IMR-90 (cell line): ENCODE results near the gene USP14. TPM values are rescaled to one million over a fixed set of nuclear protein-coding genes. Genes with fewer than 3 reads are reported as not detected.
"Not testable (repeated sequence)": the region's sequence is repeated elsewhere in the genome, so short reads cannot be mapped to it uniquely, and the experiment has no call there.

ENCODE experiments used
- ATAC-seq: fragments of 200-7000 bp; cut with Tn5 transposase; 2 replicates; pipeline ENCODE4 v1.9.1; 2020; ENCODE audit warnings: low read depth, mild to moderate bottlenecking, moderate library complexity
- BruUV-seq: library from RNA; stranded (reverse); fragments of 400-500 nt; replicated peaks from 2 replicates; lab custom pipeline; 2021; lab: Mats Ljungman, UMichigan
- CTCF ChIA-PET: fragments of 300-600 bp; formaldehyde crosslinking; extraction: SDS; loops from one replicate; lab custom pipeline; 2021; ENCODE audit warnings: antibody characterized with exemption; lab: Yijun Ruan, JAX
- POLR2A ChIA-PET: fragments of 300-600 bp; sonication (Branson Sonifier 250); formaldehyde crosslinking; loops from one replicate; lab custom pipeline; 2022; ENCODE audit warnings: antibody characterized with exemption; ENCODE audit not compliant: unreplicated experiment; lab: Charles Lee
- DNase-seq: peaks from one replicate; pipeline ENCODE4 v3.0.0; 2013
- H2AFZ ChIP-seq: replicated peaks from 2 replicates; pipeline ENCODE3; 2013; ENCODE audit warnings: low read length, mild to moderate bottlenecking; ENCODE audit not compliant: poor library complexity
- H2AK5ac ChIP-seq: 2 replicates; pipeline ENCODE4 v1.6.1; 2013; ENCODE audit warnings: low read depth, low read length, inconsistent platforms
- H2AK9ac ChIP-seq: replicated peaks from 2 replicates; pipeline ENCODE3; 2013; ENCODE audit warnings: mild to moderate bottlenecking, low read depth, low read length, moderate library complexity; ENCODE audit not compliant: poor library complexity
- H2BK120ac ChIP-seq: 2 replicates; pipeline ENCODE4 v1.6.1; 2013; ENCODE audit warnings: low read depth, low read length, inconsistent platforms
- H2BK15ac ChIP-seq: 3 replicates; pipeline ENCODE4 v1.6.1; 2013; ENCODE audit warnings: low read depth, low read length, inconsistent platforms
- H2BK20ac ChIP-seq: 2 replicates; pipeline ENCODE4 v1.6.1; 2013; ENCODE audit warnings: low read depth, mild to moderate bottlenecking, inconsistent platforms, low read length, moderate library complexity
- H2BK5ac ChIP-seq: 2 replicates; pipeline ENCODE4 v1.6.1; 2013; ENCODE audit warnings: mild to moderate bottlenecking, low read depth, low read length, inconsistent platforms; ENCODE audit not compliant: poor library complexity, severe bottlenecking
- H3K14ac ChIP-seq: replicated peaks from 2 replicates; pipeline ENCODE4 v1.6.1; 2013; ENCODE audit warnings: low read depth, low read length, inconsistent platforms
- H3K18ac ChIP-seq: 2 replicates; pipeline ENCODE4 v1.6.1; 2013; ENCODE audit warnings: low read depth, low read length, control low read depth
- H3K23ac ChIP-seq: 2 replicates; pipeline ENCODE4 v1.6.1; 2013; ENCODE audit warnings: low read depth, low read length, inconsistent platforms
- H3K27ac ChIP-seq: 2 replicates; pipeline ENCODE4 v1.5.1; 2013; ENCODE audit warnings: mild to moderate bottlenecking, control low read depth, low read length; ENCODE audit not compliant: insufficient read depth
- H3K27me3 ChIP-seq: 2 replicates; pipeline ENCODE4 v1.6.1; 2013; ENCODE audit warnings: low read length; ENCODE audit not compliant: control insufficient read depth, insufficient read depth
- H3K36me3 ChIP-seq: 2 replicates; pipeline ENCODE4 v1.6.1; 2013; ENCODE audit warnings: low read length, mixed read lengths; ENCODE audit not compliant: control insufficient read depth, insufficient read depth
- H3K4ac ChIP-seq: 2 replicates; pipeline ENCODE4 v1.6.1; 2013; ENCODE audit warnings: low read depth, low read length, inconsistent platforms
- H3K4me1 ChIP-seq: 2 replicates; pipeline ENCODE4 v1.6.1; 2013; ENCODE audit warnings: low read length, mixed read lengths; ENCODE audit not compliant: control insufficient read depth, insufficient read depth
- H3K4me2 ChIP-seq: 2 replicates; pipeline ENCODE4 v1.6.1; 2013; ENCODE audit warnings: low read depth, mild to moderate bottlenecking, control low read depth, low read length, moderate library complexity
- H3K4me3 ChIP-seq: 2 replicates; pipeline ENCODE4 v1.5.1; 2013; ENCODE audit warnings: low read depth, mild to moderate bottlenecking, control low read depth, low read length, moderate library complexity; ENCODE audit not compliant: insufficient read depth
- H3K56ac ChIP-seq: 2 replicates; pipeline ENCODE4 v1.6.1; 2013; ENCODE audit warnings: low read length, inconsistent platforms; ENCODE audit not compliant: insufficient read depth; ENCODE audit errors: extremely low read depth
- H3K79me1 ChIP-seq, 2 experiments: 2 replicates each; pipeline ENCODE4 v1.6.1; 2013; ENCODE audit warnings: low read length in 2 of 2, inconsistent platforms in 1 of 2, low read depth in 1 of 2
- H3K9ac ChIP-seq: 2 replicates; pipeline ENCODE4 v1.6.1; 2013; ENCODE audit warnings: low read depth, low read length, control low read depth
- H3K9me1 ChIP-seq: 2 replicates; pipeline ENCODE4 v1.6.1; 2013; ENCODE audit warnings: low read length, inconsistent platforms; ENCODE audit not compliant: insufficient read depth
- H3K9me3 ChIP-seq: 2 replicates; pipeline ENCODE4 v1.6.1; 2013; ENCODE audit warnings: low read length; ENCODE audit not compliant: control insufficient read depth, insufficient read depth
- H4K20me1 ChIP-seq: 2 replicates; pipeline ENCODE4 v1.6.1; 2013; ENCODE audit warnings: low read length, inconsistent platforms; ENCODE audit not compliant: insufficient read depth
- H4K5ac ChIP-seq: 2 replicates; pipeline ENCODE4 v1.6.1; 2013; ENCODE audit warnings: mild to moderate bottlenecking, low read depth, low read length, control low read depth
- H4K8ac ChIP-seq, 2 experiments: 2 replicates each; pipeline ENCODE4 v1.6.1; 2013; ENCODE audit warnings: low read depth in 2 of 2, low read length in 2 of 2, control low read depth in 1 of 2, inconsistent platforms in 1 of 2
- H4K91ac ChIP-seq: 2 replicates; pipeline ENCODE4 v1.6.1; 2013; ENCODE audit warnings: low read depth, low read length, inconsistent platforms; ENCODE audit not compliant: insufficient read depth
- BHLHE40 ChIP-seq: fragments of 150-350 bp; IDR thresholded peaks from 2 replicates; pipeline ENCODE4 v1.6.1; 2016; ENCODE audit warnings: mild to moderate bottlenecking, low read depth, low read length
- CEBPB ChIP-seq: IDR thresholded peaks from 2 replicates; pipeline ENCODE4 v1.6.1; 2012; ENCODE audit warnings: low read depth, low read length, improper control_type of control experiment
- FOS ChIP-seq: fragments of 150-350 bp; IDR thresholded peaks from 2 replicates; pipeline ENCODE4 v1.6.1; 2016; ENCODE audit warnings: low read depth, low read length
- MXI1 ChIP-seq: IDR thresholded peaks from 2 replicates; pipeline ENCODE4 v1.6.1; 2012; ENCODE audit warnings: low read depth, mild to moderate bottlenecking, low read length, moderate library complexity, borderline replicate concordance
- NFE2L2 ChIP-seq: fragments of 150-350 bp; IDR thresholded peaks from 2 replicates; pipeline ENCODE4 v1.6.1; 2016; ENCODE audit warnings: low read depth, mild to moderate bottlenecking, low read length
- RCOR1 ChIP-seq: IDR thresholded peaks from 2 replicates; pipeline ENCODE4 v1.6.1; 2012; ENCODE audit warnings: mild to moderate bottlenecking, low read length, improper control_type of control experiment; ENCODE audit not compliant: insufficient replicate concordance
- WGBS, 2 experiments: methylation state at CpG; one replicate each; pipeline versions ENCODE4 v1.1.5 to v1.1.7; 2013; ENCODE audit warnings: missing lambda C conversion rate in 2 of 2; ENCODE audit not compliant: insufficient read length in 1 of 2; ENCODE audit errors: extremely low coverage in 2 of 2; 5-methylcytosine and 5-hydroxymethylcytosine counted together
- dilution Hi-C: fragments of 300-500 bp; cut with HindIII; formaldehyde crosslinking; loops from one replicate; pipeline ENCODE4 v1.14.3; 2018; ENCODE audit warnings: low sequenced_read_pairs; ENCODE audit not compliant: unreplicated experiment
- in situ Hi-C: fragments of 300-500 bp; cut with MboI; formaldehyde crosslinking; loops from 3 replicates; pipeline ENCODE4 v1.14.3; 2019; ENCODE audit warnings: low sequenced_read_pairs, inconsistent platforms, mixed read lengths
- intact Hi-C: fragments of 100-400 bp; cut with micrococcal nuclease; formaldehyde crosslinking; loops from 2 replicates; pipeline ENCODE4 v1.10.0; 2022
- polyA plus RNA-seq, 3 experiments: library from polyadenylated mRNA; depleted of rRNA; stranded (reverse); fragments of >200 nt; gene quantifications; 2 replicates each; pipeline ENCODE4 v1.2.3, GENCODE V29; 2012; ENCODE audit warnings: low replicate concordance in 1 of 3
- total RNA-seq: library from RNA; depleted of rRNA; stranded (reverse); fragments of >200 nt; gene quantifications from 2 replicates; pipeline ENCODE4 v1.2.3, GENCODE V29; 2012
- TF ChIP-seq, protein P1 (sequence below): fragments of 150-350 bp; IDR thresholded peaks from 2 replicates; pipeline ENCODE4 v1.6.1; 2016; ENCODE audit warnings: low read depth, mild to moderate bottlenecking, low read length, moderate library complexity, borderline replicate concordance

The USP14 gene
- total and polyA plus RNA-seq, 2 of the 4 experiments (the other 2 are of a cell fraction): 11.5 to 32.4 TPM

DNA sequence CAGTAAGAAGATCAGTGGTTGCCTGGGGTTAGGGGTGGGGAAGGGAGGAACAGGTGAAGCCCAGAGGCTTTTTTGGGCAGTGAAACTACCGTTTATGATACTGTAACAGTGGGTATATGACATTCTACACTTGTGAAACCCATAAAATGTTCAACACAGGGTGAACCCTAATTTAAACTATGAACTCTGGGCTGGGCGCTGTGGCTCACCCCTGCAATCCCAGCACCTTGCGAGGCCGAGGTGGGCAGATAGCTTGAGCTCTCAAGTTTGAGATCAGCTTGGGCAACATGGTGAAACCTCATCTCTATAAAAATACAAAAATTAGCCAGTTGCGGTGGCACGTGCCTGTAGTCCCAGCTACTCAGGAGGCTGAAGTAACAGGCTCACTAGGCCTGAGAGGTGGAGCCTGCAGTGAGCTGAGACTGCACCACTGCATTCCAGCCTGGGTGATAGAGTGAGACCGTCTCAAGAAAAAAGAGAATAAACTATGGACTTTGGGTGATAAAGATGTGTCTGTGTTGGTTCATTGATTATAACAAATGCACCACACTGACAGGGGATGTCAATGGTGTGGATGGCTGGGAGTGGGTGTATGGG lies 17.6 kb upstream of the USP14 start:
- BruUV-seq: no TSS peak
- no CpG with 5 or more reads among the region's 7 CpGs for WGBS, 2 experiments
- no peak overlapping the region for H3K4me2 ChIP-seq
- H2BK5ac ChIP-seq: no peak overlapping the region
- no peak overlapping the region for H3K27ac ChIP-seq
- H4K91ac ChIP-seq: no peak overlapping the region
- no peak overlapping the region for H3K56ac ChIP-seq
- H4K5ac ChIP-seq: no peak overlapping the region
- H2AFZ ChIP-seq: no peak overlapping the region
- H3K4me3 ChIP-seq: no peak overlapping the region
- H2BK15ac ChIP-seq: no peak overlapping the region
- no peaks in the 10 kb centered on the region for H3K9me3 ChIP-seq
- no peak overlapping the region for H3K14ac ChIP-seq
- DNase-seq (no peak), ATAC-seq (no peak)
- dilution Hi-C loops (no loop called here), in situ Hi-C loops (no loop called here), intact Hi-C loops (no loop called here)
- H3K9ac ChIP-seq: no peak overlapping the region
- H2AK9ac ChIP-seq: no peak overlapping the region
- H3K36me3 ChIP-seq: no peaks in the 10 kb centered on the region
- TF ChIP-seq FOS (no peak), BHLHE40 (no peak), MXI1 (no peak), CEBPB (no peak), RCOR1 (no peak), NFE2L2 (no peak)
- TF ChIP-seq, protein P1, sequence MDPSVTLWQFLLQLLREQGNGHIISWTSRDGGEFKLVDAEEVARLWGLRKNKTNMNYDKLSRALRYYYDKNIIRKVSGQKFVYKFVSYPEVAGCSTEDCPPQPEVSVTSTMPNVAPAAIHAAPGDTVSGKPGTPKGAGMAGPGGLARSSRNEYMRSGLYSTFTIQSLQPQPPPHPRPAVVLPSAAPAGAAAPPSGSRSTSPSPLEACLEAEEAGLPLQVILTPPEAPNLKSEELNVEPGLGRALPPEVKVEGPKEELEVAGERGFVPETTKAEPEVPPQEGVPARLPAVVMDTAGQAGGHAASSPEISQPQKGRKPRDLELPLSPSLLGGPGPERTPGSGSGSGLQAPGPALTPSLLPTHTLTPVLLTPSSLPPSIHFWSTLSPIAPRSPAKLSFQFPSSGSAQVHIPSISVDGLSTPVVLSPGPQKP: no peak
- no peak overlapping the region for H2AK5ac ChIP-seq
- no peak overlapping the region for H4K8ac ChIP-seq
- H3K4ac ChIP-seq: no peak overlapping the region
- no peaks in the 10 kb centered on the region for H3K4me1 ChIP-seq
- ChIA-PET CTCF (no interaction called here), POLR2A (no interaction called here)
- no peak overlapping the region for H3K23ac ChIP-seq
- H4K20me1 ChIP-seq: no peaks in the 10 kb centered on the region
- no peak overlapping the region for H2BK120ac ChIP-seq
- H3K9me1 ChIP-seq: no peaks in the 10 kb centered on the region
- H2BK20ac ChIP-seq: no peak overlapping the region
- H3K79me1 ChIP-seq: no peaks in the 10 kb centered on the region
- no peak overlapping the region for H3K18ac ChIP-seq
- no peaks in the 10 kb centered on the region for H3K27me3 ChIP-seq

DNA sequence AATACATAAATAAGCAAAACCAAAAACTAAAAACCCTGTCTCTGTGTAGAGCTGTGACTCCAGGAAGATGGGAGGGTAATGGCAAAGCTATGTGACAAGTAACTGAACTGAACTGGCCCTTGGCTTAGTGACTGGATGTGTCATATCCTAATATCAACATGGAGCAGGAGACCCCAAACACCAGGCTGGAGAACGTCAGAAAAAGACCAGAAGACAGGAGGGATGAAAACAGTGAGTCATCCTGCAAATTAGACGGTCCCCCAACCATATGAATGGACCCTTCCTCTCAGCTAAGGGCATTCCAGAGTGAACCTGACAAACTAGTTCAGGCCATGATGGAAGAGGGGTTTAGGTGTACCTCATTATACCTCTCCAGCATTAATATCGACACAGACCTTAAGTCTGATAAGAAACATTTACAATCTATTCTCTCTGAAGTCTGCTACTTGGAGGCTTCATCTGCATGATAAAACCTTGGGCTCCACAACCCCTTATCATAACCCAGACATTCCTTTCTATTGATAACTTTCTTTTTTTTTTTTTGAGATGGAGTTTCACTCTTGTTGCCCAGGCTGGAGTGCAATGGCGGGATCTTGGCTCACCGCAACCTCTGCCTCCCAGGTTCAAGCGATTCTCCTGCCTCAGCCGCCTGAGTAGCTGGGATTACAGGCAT lies 15.6 kb upstream of the USP14 start:
- H3K56ac ChIP-seq, H3K36me3 ChIP-seq, H3K79me1 ChIP-seq, H3K4me2 ChIP-seq, dilution Hi-C loops, H3K9me1 ChIP-seq, H3K4ac ChIP-seq, BruUV-seq, H2BK120ac ChIP-seq, H4K91ac ChIP-seq, H4K8ac ChIP-seq, POLR2A ChIA-PET, H2AK9ac ChIP-seq, H2BK20ac ChIP-seq, H3K18ac ChIP-seq, intact Hi-C loops, ATAC-seq, H2AK5ac ChIP-seq, H2BK5ac ChIP-seq, H3K9ac ChIP-seq, H3K27me3 ChIP-seq, H3K9me3 ChIP-seq, in situ Hi-C loops, DNase-seq, H4K5ac ChIP-seq, CTCF ChIA-PET, H2AFZ ChIP-seq, H3K14ac ChIP-seq, H3K23ac ChIP-seq, H3K4me3 ChIP-seq, H2BK15ac ChIP-seq, H4K20me1 ChIP-seq, H3K4me1 ChIP-seq, H3K27ac ChIP-seq: not testable (repeated sequence)
- no CpG with 5 or more reads among the region's 7 CpGs for WGBS, 2 experiments
